OCI-LY3 (cell line): ENCODE measurements around the gene PHKA1.

Experiments used
- EZH2phosphoT487 ChIP-seq: fragments of 200-600 bp; shearing (Covaris generic); IDR thresholded peaks from 2 replicates; pipeline ENCODE4 v1.6.1; 2018; ENCODE audit warnings: antibody characterized with exemption, mixed run types, low read depth
- TF ChIP-seq, protein P1 (sequence below): fragments of 200-600, 300-600 bp; sonication (generic); IDR thresholded peaks from 2 replicates; pipeline ENCODE4 v1.5.1; 2014; ENCODE audit warnings: antibody characterized with exemption, low read length, low read depth

DNA sequence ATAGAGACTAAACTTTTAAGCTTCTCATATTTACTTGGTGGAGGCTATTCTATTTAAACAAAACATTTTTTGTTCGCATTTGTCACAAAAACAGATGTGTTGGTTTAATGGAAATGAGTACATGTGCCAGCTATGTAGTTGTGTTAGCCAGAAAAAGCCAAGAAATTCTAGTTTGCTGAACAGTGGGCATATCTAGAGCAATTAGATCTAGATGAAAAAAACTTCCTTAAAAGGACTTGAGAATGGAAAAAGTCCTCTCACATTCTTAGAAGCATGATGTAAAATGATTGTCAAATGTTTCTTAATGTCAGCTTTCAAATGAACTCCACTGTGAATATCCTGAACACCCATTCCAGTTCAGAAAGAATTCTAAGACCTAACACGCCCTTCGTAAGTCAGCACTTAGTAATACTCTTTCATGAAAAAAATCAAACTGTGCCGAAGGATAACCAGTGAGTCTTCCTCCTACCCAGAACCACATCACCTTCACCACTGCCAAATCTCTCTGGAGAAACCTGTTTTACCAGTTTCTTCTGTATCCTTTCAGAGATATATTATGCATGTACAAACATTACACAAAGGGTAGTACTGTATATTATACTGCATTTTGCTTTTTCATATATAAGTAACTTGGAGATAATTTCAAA lies 28.2 kb downstream of the PHKA1 start:
- TF ChIP-seq, protein P1, sequence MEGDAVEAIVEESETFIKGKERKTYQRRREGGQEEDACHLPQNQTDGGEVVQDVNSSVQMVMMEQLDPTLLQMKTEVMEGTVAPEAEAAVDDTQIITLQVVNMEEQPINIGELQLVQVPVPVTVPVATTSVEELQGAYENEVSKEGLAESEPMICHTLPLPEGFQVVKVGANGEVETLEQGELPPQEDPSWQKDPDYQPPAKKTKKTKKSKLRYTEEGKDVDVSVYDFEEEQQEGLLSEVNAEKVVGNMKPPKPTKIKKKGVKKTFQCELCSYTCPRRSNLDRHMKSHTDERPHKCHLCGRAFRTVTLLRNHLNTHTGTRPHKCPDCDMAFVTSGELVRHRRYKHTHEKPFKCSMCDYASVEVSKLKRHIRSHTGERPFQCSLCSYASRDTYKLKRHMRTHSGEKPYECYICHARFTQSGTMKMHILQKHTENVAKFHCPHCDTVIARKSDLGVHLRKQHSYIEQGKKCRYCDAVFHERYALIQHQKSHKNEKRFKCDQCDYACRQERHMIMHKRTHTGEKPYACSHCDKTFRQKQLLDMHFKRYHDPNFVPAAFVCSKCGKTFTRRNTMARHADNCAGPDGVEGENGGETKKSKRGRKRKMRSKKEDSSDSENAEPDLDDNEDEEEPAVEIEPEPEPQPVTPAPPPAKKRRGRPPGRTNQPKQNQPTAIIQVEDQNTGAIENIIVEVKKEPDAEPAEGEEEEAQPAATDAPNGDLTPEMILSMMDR = no peak
- TF ChIP-seq EZH2phosphoT487 = no peak
